HG02943 (cell line): ENCODE measurements around the gene TBCB.
"Not testable (repeated sequence)": the region's sequence is repeated elsewhere in the genome, so short reads cannot be mapped to it uniquely, and the experiment has no call there.

Experiments used
- ATAC-seq: cut with Tn5 transposase; IDR thresholded peaks from one replicate; pipeline ENCODE4 v1.9.1; 2021; ENCODE audit warnings: mild to moderate bottlenecking, low read depth, moderate library complexity; ENCODE audit not compliant: unreplicated experiment

Gene TBCB

GRCh38 chr19:36128392-36128736, 13.1 kb downstream of the TBCB start:
- ATAC-seq = no peak

- not testable (repeated sequence) for ATAC-seq
These were observed 16.0 kb downstream of the TBCB start for GRCh38 chr19:36131221-36131620.

- not testable (repeated sequence) for ATAC-seq
These were observed 19.6 kb downstream of the TBCB start for GRCh38 chr19:36134867-36135266.

- ATAC-seq = no peak
These were observed 21.9 kb downstream of the TBCB start for GRCh38 chr19:36136964-36137686.

GRCh38 chr19:36139120-36139472, 23.8 kb downstream of the TBCB start:
- ATAC-seq = no peak

GRCh38 chr19:36139473-36140303, 24.4 kb downstream of the TBCB start, which contains the start of gene CAPNS1:
Gene CAPNS1 (plus strand): TSS chr19:36140066. CDS start chr19:36141012, 946 bp downstream.
- peak; percentile 76 for ATAC-seq

- no peak for ATAC-seq
These were observed 25.2 kb downstream of the TBCB start for GRCh38 chr19:36140304-36141038.

- no peak for ATAC-seq
These were observed 26.0 kb downstream of the TBCB start for GRCh38 chr19:36141039-36141927.

GRCh38 chr19:36142046-36142445, 26.8 kb downstream of the TBCB start:
- ATAC-seq = no peak

GRCh38 chr19:36142496-36142895, 27.2 kb downstream of the TBCB start:
- no peak for ATAC-seq

GRCh38 chr19:36144624-36145023, 29.4 kb downstream of the TBCB start:
- ATAC-seq = no peak

GRCh38 chr19:36149673-36150406, 34.6 kb downstream of the TBCB start:
- no peak for ATAC-seq

- no peak for ATAC-seq
These were observed 35.3 kb downstream of the TBCB start for GRCh38 chr19:36150586-36150985.

- no peak for ATAC-seq
These were observed 36.1 kb downstream of the TBCB start for GRCh38 chr19:36151144-36152018.

- no peak for ATAC-seq
These were observed 36.7 kb downstream of the TBCB start for GRCh38 chr19:36152019-36152351.

- no peak for ATAC-seq
These were observed 37.3 kb downstream of the TBCB start, which contains the start of gene COX7A1 for GRCh38 chr19:36152352-36153091. Gene COX7A1 (minus strand): TSS chr19:36152447. CDS start chr19:36152407, 40 bp downstream.

- no peak for ATAC-seq
These were observed 37.9 kb downstream of the TBCB start for GRCh38 chr19:36153126-36153525.
